Testis (tissue), 2 donors: Measurements from ENCODE around the gene SERTAD1.

Experiments
- POLR2A ChIP-seq: fragments of 450-650 bp; IDR thresholded peaks from one replicate; pipeline ENCODE4 v1.6.1; 2017; ENCODE audit warnings: antibody characterized with exemption, mild to moderate bottlenecking, moderate library complexity
- TF ChIP-seq, protein P1 (sequence below), 3 experiments: fragments of 450-650 bp in 2 of 3; fragments of 200-600 bp in 1 of 3; sonication (generic) in 1 of 3; IDR thresholded peaks; one replicate each; pipeline ENCODE4 v1.5.1; 2016 to 2019; ENCODE audit warnings: antibody characterized with exemption in 3 of 3, mild to moderate bottlenecking in 2 of 3, moderate library complexity in 1 of 3

DNA sequence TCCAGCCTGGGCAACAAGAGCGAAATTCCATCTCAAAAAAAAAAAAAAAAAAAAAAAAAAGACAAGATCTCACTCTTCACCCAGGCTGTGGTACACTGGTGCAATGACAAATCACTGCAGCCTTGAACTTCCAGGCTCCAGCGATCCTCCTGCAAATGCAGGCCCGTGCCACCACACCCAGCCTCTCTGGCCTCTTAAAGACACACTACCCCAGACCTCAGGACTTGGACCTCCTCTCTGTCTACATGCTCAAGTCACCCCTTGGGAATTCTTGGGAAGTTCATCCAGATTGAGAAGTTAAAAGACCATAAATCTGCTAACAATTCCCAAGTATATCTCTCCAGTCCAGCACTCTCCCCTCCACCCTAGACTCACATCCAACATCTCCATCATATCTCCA is 25.2 kb downstream of the SERTAD1 start:
- TF ChIP-seq, protein P1, sequence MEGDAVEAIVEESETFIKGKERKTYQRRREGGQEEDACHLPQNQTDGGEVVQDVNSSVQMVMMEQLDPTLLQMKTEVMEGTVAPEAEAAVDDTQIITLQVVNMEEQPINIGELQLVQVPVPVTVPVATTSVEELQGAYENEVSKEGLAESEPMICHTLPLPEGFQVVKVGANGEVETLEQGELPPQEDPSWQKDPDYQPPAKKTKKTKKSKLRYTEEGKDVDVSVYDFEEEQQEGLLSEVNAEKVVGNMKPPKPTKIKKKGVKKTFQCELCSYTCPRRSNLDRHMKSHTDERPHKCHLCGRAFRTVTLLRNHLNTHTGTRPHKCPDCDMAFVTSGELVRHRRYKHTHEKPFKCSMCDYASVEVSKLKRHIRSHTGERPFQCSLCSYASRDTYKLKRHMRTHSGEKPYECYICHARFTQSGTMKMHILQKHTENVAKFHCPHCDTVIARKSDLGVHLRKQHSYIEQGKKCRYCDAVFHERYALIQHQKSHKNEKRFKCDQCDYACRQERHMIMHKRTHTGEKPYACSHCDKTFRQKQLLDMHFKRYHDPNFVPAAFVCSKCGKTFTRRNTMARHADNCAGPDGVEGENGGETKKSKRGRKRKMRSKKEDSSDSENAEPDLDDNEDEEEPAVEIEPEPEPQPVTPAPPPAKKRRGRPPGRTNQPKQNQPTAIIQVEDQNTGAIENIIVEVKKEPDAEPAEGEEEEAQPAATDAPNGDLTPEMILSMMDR (IDR thresholded peaks at IDR 0.05): no peak
- TF ChIP-seq POLR2A: no peak
